Measurements from ENCODE around the gene OR2T27.
"Not testable (repeated sequence)": the region's sequence is repeated elsewhere in the genome, so short reads cannot be mapped to it uniquely, and the experiment has no call there.

Gene OR2T27, protein sequence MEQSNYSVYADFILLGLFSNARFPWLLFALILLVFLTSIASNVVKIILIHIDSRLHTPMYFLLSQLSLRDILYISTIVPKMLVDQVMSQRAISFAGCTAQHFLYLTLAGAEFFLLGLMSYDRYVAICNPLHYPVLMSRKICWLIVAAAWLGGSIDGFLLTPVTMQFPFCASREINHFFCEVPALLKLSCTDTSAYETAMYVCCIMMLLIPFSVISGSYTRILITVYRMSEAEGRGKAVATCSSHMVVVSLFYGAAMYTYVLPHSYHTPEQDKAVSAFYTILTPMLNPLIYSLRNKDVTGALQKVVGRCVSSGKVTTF

DNA sequence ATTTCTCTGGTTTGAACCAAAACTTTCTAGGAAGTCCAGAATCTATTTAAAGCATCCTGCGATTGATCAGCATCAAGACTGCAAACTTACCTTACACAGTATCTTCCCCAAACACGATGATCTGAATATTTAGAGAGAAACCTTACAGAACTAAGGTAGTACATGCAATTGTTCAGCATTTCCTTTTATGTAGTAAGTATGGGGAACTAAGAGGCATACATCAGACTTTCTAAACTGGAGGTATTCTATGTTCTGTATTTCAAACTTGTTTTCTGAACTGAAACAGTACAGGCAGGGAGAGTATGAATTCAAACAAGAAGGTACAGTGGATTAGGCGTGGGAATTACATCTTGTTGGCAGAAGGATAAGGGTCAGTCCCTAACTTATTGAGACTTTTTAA lies at the start of gene OR2T27:
Gene OR2T27, minus strand, starts transcription at position 175 of the 400 bp plus-strand sequence. CDS start 4,644 bp downstream, outside the sequence.
- not testable (repeated sequence) for H3K27ac Mint-ChIP-seq; H3K9me3 Mint-ChIP-seq (ENCODE audit: low read depth); H3K27me3 Mint-ChIP-seq; H3K4me3 Mint-ChIP-seq; H3K4me1 Mint-ChIP-seq (ENCODE audit: low read depth); H3K36me3 Mint-ChIP-seq

DNA sequence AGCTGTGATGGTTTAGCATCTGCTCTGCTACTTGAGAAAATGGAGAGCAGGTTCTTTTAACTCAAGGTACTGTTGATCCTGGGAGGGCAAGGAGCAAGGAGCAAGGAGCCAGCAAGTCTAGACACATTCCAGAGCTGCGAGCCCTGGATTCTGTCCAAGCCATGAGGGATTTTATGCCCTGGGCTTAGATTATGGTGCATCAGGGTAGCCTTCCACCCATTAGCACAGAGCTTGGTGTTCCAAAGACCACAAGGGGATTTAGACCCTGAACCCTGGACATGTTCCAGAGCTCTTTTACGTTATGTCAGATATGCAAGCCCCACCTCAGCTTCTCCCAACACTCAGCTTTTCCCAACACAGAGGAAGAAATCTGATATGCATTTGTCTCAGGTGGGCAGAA lies 49.3 kb upstream of the OR2T27 start:
- no peaks in the 10 kb centered on the region for H3K36me3 Mint-ChIP-seq
- H3K27me3 Mint-ChIP-seq, result peaks cover 11% of the 10 kb centered on the region
- no peak overlapping the region for H3K4me3 Mint-ChIP-seq
- no peak overlapping the region for H3K27ac Mint-ChIP-seq
- no peaks in the 10 kb centered on the region for H3K4me1 Mint-ChIP-seq (ENCODE audit: low read depth)
- H3K9me3 Mint-ChIP-seq (ENCODE audit: low read depth), result no peaks in the 10 kb centered on the region

DNA sequence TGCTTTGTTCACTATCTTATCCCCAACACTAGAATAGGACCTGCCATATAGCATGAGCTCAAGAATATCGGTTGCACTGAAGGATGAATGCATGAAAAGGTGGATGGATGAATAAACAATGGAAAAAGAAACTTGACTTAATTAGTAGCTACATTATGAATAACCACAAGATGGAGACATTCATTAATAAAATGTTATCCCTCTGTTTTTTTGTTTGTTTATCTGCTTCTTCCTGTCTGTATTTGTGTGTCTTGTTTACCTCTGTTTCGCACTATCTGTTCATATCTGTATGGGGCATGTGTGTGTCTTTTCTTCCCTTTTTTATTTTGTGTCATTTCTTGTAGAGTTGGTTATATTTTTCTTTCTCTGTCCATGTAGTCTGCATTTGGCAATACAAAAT lies 48.3 kb upstream of the OR2T27 start:
- Mint-ChIP-seq H3K4me1 (ENCODE audit: low read depth) (no peaks in the 10 kb centered on the region), H3K36me3 (no peaks in the 10 kb centered on the region), H3K27me3 (peaks cover 12% of the 10 kb centered on the region), H3K9me3 (ENCODE audit: low read depth) (no peaks in the 10 kb centered on the region), H3K27ac (no peak overlapping the region), H3K4me3 (no peak overlapping the region)

DNA sequence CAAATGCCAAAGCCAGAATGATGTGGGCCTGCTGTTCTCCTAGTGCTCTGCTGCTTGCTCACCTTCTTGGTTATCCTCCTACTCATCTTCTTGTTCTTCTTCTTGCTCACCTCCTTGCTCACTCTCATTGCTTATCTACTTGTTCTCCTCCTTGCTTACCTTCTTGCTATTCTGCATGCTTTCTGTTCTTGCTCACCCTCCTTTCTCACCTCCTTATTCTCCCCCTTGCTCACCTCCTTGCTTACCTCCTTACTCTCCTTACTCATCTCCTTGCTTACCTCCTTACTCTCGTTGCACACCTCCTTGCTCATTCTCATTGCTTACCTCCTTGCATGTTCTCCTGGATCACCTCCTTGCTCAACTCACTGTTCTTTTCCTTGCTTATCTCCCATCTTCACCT lies 47.4 kb upstream of the OR2T27 start, which contains the start of gene OR14I1:
Gene OR14I1, minus strand, starts transcription at position 53 of the 400 bp plus-strand sequence.
- H3K27me3 Mint-ChIP-seq, result peaks cover 8% of the 10 kb centered on the region
- H3K4me3 Mint-ChIP-seq, result no peak within 1 kb of the TSS
- no peaks in the 10 kb centered on the region for H3K36me3 Mint-ChIP-seq
- no peak within 1 kb of the TSS for H3K27ac Mint-ChIP-seq
- no peaks in the 10 kb centered on the region for H3K4me1 Mint-ChIP-seq (ENCODE audit: low read depth)
- no peaks in the 10 kb centered on the region for H3K9me3 Mint-ChIP-seq (ENCODE audit: low read depth)

DNA sequence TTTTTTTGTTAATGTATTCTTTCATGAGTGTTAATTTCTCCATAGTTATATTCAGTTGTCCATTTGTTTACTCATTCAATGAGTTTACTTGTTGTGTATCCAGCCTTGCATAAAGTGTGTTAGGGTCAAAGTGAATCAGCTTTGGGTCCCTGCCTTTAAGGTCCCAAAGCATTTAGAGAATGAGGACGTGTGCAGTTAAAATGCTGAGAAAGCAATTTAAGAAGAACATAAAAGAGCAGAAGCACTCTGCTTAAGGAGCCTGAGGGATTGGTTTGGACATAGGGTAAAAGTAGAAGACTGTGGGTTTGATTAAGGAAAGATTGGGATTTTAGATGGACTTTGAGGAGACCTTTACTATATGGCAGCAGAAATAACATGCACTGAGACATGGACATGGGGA lies 43.8 kb upstream of the OR2T27 start:
- no peak overlapping the region for H3K4me3 Mint-ChIP-seq
- no peak overlapping the region for H3K27ac Mint-ChIP-seq
- H3K4me1 Mint-ChIP-seq (ENCODE audit: low read depth), result no peaks in the 10 kb centered on the region
- no peaks in the 10 kb centered on the region for H3K36me3 Mint-ChIP-seq
- no peaks in the 10 kb centered on the region for H3K9me3 Mint-ChIP-seq (ENCODE audit: low read depth)
- peaks cover 6% of the 10 kb centered on the region for H3K27me3 Mint-ChIP-seq

DNA sequence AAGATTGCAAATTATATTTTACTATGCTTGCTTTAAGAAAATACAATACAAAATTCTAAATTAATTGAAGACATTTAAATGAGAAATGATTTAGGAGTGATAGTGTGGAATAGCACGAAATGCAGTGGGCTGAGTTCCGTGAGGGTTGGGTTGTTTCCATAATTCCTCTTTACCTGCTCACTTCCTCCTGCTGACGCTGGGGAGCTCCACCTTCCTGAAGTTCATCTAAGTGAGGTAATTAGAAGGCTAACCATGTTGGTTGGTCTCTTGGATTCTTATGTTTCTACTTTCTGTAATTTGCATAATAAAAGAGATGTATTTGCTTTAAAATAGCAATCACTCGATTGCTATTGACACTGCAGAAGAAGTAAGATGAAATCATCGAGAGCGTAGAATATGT lies 42.6 kb upstream of the OR2T27 start:
- H3K4me3 Mint-ChIP-seq, result no peak overlapping the region
- no peaks in the 10 kb centered on the region for H3K9me3 Mint-ChIP-seq (ENCODE audit: low read depth)
- peaks cover 6% of the 10 kb centered on the region for H3K27me3 Mint-ChIP-seq
- H3K27ac Mint-ChIP-seq, result no peak overlapping the region
- no peaks in the 10 kb centered on the region for H3K36me3 Mint-ChIP-seq
- H3K4me1 Mint-ChIP-seq (ENCODE audit: low read depth), result no peaks in the 10 kb centered on the region

DNA sequence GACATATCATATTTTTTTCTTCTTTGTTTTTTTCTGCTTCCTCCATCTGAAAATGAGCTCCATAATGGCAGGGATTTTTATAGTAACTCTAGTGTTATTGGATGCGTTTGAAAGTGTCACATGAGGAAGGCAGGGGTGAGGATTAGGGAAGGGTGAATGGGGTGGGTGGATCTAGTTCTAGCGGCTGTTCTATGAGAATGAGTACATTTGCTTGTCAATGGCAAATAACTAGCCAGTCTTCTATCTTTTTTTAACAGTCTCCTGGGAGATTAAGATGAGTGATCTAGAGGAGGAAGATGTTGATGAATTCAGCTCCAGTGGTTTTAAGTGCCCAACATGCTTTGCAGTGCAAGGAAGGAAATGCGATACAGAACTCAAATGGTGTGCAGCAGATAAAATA lies 41.4 kb upstream of the OR2T27 start:
- Mint-ChIP-seq H3K36me3 (no peaks in the 10 kb centered on the region), H3K27me3 (peaks cover 6% of the 10 kb centered on the region), H3K9me3 (ENCODE audit: low read depth) (no peaks in the 10 kb centered on the region), H3K27ac (no peak overlapping the region), H3K4me3 (no peak overlapping the region), H3K4me1 (ENCODE audit: low read depth) (no peaks in the 10 kb centered on the region)

DNA sequence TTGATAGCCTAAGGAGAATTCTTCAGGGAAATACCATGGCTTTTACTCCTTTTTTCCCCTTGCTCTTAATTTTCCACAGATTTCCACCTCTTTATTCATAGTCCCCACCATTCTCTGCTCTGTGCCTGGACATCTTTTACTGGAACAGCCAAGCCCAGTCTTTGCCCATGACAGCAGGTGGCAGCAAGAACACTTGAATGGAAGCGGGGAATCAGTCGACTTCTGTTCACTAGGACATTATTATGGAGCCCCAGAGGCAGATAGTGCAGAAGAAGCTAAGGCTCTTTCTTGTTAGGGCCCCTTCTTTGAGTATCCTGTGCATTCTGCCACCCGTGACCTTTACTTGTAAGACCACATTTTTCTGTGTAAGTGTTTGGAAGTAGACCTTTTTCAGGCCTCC lies 40.9 kb upstream of the OR2T27 start:
- no peaks in the 10 kb centered on the region for H3K9me3 Mint-ChIP-seq (ENCODE audit: low read depth)
- no peaks in the 10 kb centered on the region for H3K36me3 Mint-ChIP-seq
- no peak overlapping the region for H3K4me3 Mint-ChIP-seq
- no peaks in the 10 kb centered on the region for H3K4me1 Mint-ChIP-seq (ENCODE audit: low read depth)
- H3K27me3 Mint-ChIP-seq, result peaks cover 6% of the 10 kb centered on the region
- H3K27ac Mint-ChIP-seq, result no peak overlapping the region

DNA sequence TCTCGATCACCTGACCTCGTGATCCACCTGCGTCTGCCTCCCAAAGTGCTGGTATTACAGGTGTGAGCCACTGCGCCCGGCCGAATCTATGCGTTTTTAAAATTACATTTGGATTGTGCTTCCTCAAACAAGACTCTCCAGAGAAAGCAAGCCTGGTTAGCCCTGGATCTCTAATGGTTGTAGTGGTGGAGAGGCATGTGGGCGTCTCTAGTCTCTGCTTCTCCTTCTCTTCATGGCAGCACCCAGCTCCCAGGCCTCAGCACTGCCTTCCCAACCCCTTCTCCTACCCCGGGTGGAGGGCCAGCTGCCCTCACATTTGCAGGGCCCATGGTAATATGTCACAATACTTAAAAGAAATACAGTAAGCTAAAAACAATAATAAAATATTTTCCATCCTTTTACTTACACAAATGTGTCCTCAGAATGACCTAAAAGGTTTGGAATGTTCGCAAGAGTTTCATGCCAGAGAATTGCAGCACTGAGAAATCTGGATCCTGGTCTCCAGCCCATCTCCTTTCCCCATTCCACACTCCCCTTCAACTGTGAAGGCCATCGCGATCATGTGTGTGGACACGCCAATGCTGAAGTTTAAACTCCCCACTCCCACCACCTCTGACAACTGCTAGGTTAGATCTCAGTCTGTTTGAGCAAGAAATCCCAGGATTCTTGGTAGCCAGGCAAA lies 40.3 kb upstream of the OR2T27 start:
- Mint-ChIP-seq H3K27me3 (peaks cover 6% of the 10 kb centered on the region), H3K4me1 (ENCODE audit: low read depth) (no peaks in the 10 kb centered on the region), H3K36me3 (no peaks in the 10 kb centered on the region), H3K4me3 (no peak overlapping the region), H3K9me3 (ENCODE audit: low read depth) (no peaks in the 10 kb centered on the region), H3K27ac (no peak overlapping the region)

DNA sequence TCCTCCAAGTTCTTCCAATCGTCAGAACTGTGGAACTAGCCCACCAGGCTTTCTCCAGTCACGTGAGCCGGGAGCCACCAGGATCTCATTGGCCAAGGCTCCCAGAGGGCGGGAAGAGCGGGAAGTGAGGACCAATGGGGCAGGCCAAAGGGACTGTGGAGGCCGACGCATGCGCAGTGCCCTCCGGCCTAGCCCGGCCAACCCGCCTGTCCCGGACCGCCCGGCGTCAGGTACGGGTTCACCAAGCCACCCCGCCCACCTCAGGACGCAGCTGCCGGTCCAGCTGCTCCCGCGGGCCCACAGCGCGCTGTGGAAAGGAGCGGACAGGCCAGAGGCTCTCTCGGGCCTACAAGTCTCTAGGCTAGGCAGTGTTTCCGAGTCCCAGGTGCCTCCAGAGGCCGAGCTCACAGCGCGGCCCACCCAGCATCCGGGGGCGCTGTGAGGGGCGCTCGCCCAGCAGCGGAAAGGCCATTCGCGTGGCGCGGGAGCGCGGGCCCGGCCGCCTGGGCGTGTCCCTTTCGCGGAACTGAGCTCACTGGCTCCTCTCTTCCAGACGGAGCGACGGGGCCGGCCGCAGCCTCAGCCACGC lies 36.3 kb upstream of the OR2T27 start:
- no peak overlapping the region for H3K4me3 Mint-ChIP-seq
- peaks cover 3% of the 10 kb centered on the region for H3K4me1 Mint-ChIP-seq (ENCODE audit: low read depth)
- H3K9me3 Mint-ChIP-seq (ENCODE audit: low read depth), result no peaks in the 10 kb centered on the region
- H3K36me3 Mint-ChIP-seq, result no peaks in the 10 kb centered on the region
- peaks cover 3% of the 10 kb centered on the region for H3K27me3 Mint-ChIP-seq
- no peak overlapping the region for H3K27ac Mint-ChIP-seq

DNA sequence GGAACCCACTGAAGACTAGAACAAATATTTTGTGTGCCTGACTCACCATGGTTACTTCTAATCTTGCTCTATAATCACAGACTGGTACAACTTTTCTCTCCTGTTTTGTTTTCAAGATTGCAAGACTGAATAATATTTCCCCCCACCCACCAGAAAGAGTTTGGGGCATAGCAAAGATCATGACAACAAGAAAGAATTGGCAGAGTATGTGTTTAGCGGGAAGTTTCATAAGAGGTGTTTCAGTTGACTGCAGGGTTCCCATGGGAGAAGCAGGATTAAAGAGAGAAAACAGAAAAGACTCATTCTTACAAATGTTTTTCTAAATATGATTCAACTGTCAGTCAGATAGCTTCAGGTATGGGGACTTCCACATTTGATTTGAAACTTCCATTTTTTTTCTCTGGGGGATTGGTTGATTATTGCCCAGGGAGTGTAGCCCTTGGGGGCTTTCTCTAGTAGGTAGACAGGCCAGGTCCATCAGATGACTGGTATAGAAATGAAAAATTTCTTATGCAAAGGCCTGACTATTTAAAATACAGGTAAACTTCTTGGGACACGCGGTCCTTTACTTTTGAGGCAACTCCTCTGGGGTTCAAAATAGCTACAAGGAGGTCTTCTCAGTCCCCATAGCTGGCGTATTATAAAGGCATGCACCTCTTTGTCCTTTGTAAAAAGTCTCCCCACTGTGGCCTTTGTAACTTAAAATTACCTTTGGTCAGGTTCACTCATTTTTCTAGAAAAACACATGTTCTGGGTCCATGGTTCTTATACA lies 33.4 kb upstream of the OR2T27 start:
- peaks cover 2% of the 10 kb centered on the region for H3K27me3 Mint-ChIP-seq
- H3K4me3 Mint-ChIP-seq, result no peak overlapping the region
- H3K27ac Mint-ChIP-seq, result no peak overlapping the region
- peaks cover 4% of the 10 kb centered on the region for H3K4me1 Mint-ChIP-seq (ENCODE audit: low read depth)
- H3K36me3 Mint-ChIP-seq, result no peaks in the 10 kb centered on the region
- H3K9me3 Mint-ChIP-seq (ENCODE audit: low read depth), result no peaks in the 10 kb centered on the region

DNA sequence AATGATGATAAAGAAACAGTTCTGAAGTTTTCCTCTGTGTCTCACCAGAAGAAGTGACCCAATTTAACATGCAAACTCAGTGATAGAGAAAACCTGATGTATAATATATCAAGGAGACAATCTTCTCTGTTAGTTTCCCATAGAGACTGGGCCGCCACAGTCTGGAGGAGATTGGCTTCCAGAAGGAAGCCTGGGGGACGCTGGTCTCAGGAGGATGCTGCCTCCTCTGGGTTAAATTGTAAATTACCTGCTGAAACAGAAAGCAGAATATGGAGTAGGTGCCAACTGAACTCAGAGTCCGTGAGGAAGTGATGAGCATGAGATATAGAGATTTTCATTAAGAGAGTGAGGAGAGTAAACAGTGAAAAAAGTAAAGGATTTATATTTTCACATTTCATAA lies 31.5 kb upstream of the OR2T27 start:
- Mint-ChIP-seq H3K9me3 (ENCODE audit: low read depth) (no peaks in the 10 kb centered on the region), H3K27ac (no peak overlapping the region), H3K4me1 (ENCODE audit: low read depth) (peaks cover 4% of the 10 kb centered on the region), H3K27me3 (peaks cover 5% of the 10 kb centered on the region), H3K36me3 (peaks cover 2% of the 10 kb centered on the region), H3K4me3 (no peak overlapping the region)

DNA sequence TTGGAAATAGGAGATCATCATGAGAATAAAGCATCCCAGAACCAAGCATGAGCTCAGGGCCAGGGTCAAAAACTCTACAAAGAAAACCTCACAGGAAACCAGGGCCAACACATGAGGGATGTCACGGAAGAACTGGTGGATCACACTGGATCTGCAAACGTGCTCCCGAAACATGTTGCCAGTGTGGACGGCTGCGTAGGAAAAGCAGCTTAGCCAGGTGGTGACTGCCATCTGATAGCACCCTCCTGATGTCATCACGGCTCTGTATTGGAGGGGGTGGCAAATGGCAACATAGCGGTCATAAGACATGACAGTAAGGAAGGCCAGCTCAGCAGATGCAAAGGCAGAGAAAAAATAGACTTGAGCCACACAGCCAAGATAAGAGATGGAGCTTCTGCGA lies 26.3 kb upstream of the OR2T27 start:
- Mint-ChIP-seq H3K27me3 (peaks cover 15% of the 10 kb centered on the region), H3K36me3 (peaks cover 2% of the 10 kb centered on the region), H3K9me3 (ENCODE audit: low read depth) (no peaks in the 10 kb centered on the region), H3K27ac (no peak overlapping the region), H3K4me3 (no peak overlapping the region), H3K4me1 (ENCODE audit: low read depth) (peaks cover under 1% of the 10 kb centered on the region)

DNA sequence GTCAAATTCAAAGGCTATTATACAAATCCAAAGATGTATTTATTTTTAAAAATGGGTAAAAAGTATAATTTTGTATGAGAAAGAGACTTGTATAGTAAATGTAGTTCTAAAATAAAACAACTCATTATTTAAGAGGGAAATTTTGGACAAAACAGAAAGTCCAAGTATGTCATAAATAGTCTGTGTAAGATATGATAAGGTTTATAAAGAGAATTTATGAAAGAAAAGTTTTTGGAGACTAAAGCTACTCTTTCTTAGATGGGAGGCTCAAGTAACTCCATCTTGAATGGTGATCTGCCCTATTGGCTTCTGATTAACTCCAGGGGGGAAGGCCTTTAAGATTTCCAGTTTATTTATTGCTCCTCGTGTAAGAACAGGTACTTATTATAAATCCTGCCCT lies 14.7 kb upstream of the OR2T27 start:
- H3K4me1 Mint-ChIP-seq (ENCODE audit: low read depth), result no peaks in the 10 kb centered on the region
- no peak overlapping the region for H3K27ac Mint-ChIP-seq
- no peak overlapping the region for H3K4me3 Mint-ChIP-seq
- H3K36me3 Mint-ChIP-seq, result peaks cover 3% of the 10 kb centered on the region
- no peaks in the 10 kb centered on the region for H3K27me3 Mint-ChIP-seq
- peaks cover 6% of the 10 kb centered on the region for H3K9me3 Mint-ChIP-seq (ENCODE audit: low read depth)

All from activated naive CD8-positive, alpha-beta T cell (primary cell).